Measurements from ENCODE around the gene WNT4.

GRCh38 chr1:22141554-22142314 lies 1.2 kb downstream of the WNT4 start:
- TF ChIP-seq CTCF (IDR thresholded peaks at IDR 0.05), result no peak
- TF ChIP-seq POLR2A (IDR thresholded peaks at IDR 0.05), result no peak
- no peak for TF ChIP-seq EP300 (IDR thresholded peaks at IDR 0.05)
- TF ChIP-seq POLR2AphosphoS5 (IDR thresholded peaks at IDR 0.05), result no peak

Measured in gastroesophageal sphincter (tissue), 3 donors.